NCI-H446 treated with DMSO at 0.1 percent for 48 hours (cell line): Measurements from ENCODE around the gene BRINP2.

Experiments
- DNase-seq: peaks from one replicate; lab custom pipeline; 2025; lab: John Stamatoyannopoulos, UW

The BRINP2 gene, protein sequence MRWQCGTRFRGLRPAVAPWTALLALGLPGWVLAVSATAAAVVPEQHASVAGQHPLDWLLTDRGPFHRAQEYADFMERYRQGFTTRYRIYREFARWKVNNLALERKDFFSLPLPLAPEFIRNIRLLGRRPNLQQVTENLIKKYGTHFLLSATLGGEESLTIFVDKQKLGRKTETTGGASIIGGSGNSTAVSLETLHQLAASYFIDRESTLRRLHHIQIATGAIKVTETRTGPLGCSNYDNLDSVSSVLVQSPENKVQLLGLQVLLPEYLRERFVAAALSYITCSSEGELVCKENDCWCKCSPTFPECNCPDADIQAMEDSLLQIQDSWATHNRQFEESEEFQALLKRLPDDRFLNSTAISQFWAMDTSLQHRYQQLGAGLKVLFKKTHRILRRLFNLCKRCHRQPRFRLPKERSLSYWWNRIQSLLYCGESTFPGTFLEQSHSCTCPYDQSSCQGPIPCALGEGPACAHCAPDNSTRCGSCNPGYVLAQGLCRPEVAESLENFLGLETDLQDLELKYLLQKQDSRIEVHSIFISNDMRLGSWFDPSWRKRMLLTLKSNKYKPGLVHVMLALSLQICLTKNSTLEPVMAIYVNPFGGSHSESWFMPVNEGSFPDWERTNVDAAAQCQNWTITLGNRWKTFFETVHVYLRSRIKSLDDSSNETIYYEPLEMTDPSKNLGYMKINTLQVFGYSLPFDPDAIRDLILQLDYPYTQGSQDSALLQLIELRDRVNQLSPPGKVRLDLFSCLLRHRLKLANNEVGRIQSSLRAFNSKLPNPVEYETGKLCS

DNA sequence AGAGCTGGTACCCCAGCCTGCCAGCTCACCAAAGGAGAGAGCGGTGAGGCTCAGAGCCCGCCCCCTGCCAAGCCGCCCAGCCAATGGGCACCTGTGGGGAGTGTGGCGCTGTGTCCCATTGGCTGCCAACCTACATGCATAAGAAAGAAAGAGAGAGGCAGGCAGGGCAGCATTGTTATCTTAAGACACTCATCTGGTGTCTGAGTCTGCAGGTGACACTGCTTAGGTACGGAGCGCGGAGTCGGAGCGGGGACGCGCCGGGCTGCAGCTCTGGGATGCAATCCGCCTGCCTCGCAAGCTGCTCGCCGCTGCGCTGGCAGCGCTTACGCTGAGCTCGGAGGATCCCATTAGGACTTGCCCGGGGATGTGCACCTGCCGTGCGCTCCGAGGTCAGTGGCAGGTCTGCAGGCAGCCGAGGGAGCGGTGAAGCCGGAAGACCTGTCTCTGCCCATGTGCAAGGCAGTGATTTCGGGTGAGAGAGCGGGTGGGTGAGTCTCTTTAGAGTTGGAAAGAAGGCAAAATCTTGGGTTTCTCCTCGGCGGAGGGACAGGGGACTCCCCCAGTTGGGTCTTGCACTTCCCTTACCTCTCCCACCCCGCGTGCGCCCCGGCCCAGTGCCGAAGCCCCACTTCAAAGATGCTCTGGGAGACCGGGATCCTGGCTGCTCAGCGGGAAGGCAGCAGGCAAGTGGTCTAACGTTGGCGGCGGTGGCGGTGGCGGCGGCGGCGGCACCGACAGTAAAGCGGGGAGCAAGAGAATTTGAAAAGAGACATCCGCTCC, at the start of gene BRINP2:
BRINP2 (plus strand) TSS at position 203 of the 780 bp plus-strand sequence. CDS start 58,919 bp downstream, outside the sequence.
- DNase-seq = no peak

DNA sequence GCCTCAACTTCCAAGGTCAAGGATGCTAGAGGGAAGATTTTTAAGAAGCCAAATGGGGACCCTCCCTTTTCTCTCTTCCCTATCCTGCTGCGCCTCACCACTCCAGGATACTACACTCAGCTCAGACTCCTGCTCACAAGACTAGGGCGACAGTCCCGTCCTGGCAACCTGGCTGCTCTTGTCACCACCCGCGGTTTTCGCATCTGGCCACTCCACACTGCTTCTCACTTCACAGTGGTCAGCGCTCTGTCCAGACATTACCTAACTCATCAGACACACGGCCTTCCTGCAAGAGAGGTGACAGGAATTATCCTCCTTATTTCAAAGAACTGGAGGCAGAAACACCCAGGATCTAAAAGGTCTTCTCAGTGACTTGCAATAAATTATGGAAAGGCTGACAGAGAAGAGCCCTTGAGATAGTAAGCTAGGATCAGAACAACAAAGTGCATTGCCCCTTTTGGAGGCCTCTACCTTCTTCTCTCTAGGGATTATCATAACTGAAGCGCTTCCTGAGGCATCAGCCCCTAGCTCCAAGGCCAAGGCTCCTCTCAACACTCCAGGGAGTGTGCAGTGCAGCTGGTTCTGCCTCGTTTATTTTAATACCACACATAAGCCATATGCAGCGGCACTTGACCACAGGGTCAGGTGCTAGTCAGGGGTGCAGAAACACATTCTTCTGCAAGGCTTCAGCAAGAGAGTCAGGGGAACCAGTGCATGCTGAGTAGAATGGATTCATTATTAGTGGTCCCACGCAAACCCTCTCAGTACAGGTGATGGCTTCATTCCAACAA, 48.1 kb upstream of the BRINP2 start:
- no peak for DNase-seq

DNA sequence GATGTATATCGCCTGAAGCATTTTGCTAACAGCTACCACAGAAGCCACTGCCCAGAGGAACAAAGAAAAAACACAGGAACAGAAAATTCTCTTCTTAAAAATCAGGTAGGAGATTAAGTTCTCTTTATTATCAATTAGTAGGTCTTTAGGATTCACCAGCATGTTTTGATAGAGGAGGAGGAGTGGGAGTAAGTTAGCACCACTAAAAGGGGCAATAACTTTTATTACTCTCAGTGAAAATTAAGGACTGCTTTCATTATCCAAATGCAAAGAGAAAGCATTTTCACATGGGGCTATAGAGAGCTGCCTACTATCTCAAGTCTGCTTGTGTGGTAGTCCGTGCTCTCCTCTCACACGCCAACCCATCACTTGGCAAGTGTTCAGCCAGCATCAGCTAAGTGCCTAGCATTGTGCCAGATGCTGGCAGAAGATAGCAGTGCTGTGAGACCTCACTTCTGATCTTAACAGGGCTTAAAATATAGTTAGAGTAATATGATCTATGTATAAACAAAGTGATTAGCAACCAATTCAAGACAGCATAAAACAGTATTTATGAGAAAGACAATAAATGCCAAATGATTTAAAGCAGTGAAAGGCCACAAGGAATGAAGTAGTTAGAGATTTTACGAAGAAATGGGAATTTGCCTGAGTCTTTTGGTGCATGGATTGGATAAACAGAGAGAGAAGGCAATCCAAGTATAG, 46.0 kb upstream of the BRINP2 start:
- no peak for DNase-seq

DNA sequence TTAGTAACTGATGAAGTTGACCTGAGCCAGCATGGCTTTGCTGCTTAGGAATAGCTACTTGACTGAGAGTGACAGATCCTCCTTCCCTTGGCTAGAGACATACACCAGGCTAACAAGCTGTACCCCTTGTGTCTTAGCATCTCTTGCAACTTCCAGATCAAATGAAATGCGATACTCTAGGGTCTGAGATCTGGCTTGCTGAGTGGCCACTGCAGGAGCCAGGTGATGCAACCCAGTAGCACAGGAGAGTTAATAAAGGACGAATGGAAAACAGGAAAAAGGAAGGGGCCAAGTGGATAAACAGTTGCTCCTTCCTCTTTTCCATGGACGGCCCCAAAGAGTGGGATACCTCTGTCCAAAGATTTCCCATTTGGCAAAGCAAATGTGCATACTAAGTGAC, 44.5 kb upstream of the BRINP2 start:
- DNase-seq = no peak

DNA sequence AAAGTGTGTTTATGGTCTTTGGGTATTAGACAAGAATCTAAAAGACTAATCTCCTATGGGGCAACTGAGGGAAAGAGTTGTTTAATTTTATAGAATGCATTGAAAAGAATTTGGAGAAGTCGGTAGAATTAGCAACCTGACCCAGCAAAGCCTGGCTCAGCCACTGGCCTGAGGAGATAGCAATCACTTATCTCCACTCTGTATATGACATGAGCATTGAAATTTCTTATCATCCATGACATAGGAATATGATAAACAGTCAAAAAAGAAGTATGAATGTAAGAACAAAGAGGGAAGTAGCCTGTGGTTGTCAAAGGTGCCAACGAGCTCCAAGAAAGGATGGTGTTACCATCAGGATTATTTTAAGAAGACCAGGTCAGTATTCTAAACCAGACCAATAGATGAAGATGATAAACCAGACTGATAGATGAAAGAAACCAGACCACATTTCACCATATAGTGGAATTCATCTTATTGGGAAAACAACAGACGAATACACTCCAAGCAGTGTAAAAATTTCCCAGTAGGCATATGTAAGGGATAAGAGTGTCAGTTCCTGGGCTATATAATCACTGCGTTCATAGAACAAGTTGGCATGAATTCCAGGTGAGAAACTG, 42.0 kb upstream of the BRINP2 start:
- DNase-seq = no peak

DNA sequence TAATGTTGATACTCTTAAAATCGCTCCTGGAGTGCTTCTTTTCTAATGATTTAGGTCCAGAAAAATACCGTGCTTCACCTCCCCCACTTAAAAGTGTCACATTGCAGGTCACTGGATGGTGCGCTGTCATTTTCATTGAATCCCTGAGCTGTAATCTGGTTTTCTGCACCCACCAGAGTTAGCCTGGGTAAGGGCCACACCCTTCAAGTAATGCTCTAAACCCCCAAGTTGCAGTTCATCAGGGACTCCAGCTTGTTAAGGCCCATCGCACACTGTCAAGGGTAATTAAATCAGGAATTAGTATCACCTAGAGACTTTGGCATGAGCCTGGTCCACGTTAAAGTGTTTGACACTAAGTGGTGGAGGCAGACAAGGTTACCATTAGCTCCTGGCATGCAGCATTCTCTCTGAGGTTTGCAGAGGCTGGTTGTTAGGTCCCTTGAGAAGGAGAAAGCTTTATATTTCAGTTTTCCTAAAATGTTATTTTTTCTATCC, 40.3 kb upstream of the BRINP2 start:
- DNase-seq = no peak

DNA sequence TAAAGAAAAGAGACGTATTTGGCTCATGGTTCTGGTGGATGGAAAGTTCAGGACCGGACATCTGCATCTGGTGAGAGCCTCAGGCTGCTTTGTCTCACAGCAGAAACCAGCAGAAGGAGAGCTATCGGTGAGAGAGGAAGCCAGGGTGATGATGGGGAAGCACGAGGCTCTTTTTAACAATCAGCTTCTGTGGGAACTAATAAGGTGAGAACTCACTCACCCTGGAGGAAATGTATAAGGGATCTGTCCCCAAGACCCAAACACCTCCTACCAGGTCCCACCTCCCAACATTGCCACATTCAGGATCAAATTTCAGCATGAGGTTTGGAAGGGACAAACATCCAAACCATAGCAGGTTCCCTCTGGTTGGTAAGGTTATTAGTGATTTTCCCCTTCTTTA, 39.0 kb upstream of the BRINP2 start:
- no peak for DNase-seq

DNA sequence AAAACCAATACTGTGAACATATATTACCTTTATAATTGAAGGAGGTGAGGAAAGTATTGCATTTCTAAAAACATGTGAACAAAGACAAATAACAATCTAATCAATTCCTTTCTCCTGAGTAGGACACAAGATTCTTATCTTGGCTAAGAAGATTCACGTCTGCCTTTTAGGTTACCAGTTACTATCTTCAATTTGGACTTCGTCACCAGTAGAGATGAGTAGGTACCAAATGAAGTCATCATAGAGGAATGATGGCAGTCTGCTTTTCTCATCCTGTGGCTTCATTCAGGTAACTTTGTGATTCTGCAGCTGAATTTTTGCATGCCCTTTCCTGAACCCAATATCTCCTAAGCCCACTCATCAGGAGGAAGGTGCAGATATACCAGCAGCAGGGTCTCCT, 38.6 kb upstream of the BRINP2 start:
- DNase-seq = no peak

DNA sequence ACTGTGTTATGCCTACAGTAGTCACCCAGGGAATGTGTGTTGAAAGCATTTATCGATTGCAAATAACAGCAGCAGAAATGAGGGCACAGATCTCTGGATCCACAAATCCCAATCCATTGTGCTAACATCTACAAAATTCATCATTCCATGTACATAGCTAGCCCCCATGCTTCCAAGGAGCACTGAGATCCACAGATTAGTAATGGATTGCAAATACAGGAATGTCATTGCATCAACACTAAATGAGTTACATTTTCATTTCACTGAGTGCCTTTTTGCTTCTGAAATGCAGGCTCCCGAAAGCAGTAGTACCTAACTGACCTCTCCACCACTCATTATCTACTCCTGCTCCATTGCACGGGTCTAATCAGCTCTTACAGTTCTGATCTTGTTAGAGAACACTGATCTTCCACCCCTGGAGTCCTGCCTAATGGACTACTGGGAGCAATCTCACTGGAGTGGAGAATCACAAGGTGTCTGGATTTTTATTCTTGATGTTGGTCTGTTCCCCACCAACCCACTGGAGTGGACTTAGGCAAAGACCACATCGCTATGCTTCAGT, 36.7 kb upstream of the BRINP2 start:
- no peak for DNase-seq

DNA sequence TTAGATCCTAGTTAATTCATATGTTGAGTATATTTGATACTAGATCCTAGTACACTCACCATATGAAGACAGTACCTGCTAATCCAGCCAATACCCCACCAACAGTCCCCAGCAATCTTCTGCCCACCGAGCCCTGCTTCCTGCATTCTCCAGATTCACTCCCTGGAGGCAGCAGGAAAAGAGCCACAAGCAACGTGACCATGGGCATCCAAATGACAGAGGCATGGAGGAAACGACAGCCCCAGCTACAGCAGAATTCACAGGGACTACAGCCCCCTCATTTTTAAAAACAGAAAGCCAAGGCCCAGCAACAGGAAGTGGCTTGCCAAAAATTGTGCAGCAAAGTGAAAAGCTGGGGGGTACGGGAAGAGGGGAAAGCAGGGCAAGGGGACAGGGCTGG, 35.5 kb upstream of the BRINP2 start:
- no peak for DNase-seq

DNA sequence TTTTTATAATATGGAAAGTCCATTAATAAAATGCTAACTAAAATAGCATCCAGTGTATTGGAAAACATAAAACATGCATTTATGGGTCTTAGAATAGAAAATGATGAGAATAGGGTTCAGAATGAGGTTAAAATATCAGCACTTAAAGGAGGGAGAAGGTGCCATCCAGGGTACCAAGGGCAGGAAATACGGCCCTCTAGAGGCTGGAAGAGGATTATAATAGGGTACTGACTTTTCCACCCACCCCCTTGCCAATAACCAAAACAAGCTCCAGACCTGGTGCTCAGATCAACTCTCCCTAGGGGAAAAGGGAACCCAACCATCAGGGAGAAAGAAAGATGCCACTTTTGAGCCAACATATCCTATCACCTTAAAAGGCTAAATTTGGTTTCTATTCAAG, 32.9 kb upstream of the BRINP2 start:
- no peak for DNase-seq

DNA sequence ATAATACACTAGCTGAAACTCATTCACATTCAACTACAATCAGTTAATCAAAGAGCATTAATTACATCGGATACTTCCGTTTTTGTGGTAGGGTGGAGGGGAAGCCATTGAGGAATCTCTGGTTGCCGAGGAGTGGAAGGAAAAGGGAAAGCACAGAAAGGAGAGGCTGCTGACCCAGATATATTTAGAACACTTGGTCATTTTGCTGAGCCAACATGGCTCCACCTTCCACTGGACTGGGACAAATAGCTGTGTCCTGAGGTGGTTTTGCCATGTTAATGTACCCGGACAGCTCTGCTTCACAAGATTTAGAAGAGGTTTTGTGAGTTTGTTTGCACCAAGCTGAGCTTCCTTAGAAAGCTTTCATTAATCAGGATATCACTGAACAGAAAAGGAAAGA, 32.4 kb upstream of the BRINP2 start:
- DNase-seq = no peak

DNA sequence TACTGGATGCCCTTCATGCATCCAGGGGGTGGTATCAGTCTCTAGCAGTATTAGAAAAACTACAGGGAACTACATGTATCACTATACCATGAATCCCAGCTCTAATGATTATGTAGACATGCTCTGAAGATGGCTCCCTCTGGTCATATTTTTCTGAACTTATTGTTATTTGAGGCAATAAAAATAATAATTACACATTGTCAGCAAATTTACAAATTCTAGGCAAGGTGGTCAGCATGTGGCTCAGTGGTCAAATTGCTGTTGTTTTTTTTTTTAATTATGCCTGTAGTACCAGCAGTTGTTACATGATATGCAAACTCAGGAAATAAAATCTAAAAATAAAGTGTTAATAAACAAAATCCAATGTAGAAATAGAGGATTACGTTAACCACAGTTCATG, 28.7 kb upstream of the BRINP2 start:
- no peak for DNase-seq

DNA sequence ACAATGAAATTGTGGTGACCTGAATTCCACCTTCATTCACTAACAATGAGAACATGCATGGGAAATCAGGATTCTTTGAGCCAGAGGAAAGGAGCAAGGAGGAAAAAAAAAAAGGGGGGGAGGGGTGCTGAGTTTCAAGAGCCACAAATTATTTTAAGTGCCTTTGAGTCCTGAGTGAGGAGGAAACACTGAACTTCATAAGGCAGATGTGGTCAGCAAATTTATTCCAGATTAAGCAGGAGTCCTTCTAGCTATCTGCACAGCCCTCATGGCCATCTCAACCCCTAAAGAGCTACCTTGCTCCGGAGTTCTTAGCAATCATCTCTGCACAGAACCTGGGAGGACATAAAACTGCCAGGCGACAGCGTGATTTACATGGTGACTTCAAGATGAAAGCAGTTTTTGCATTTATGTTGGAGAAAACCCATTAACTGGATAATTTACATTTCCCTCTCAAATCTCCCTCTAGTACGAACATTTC, 27.9 kb upstream of the BRINP2 start:
- no peak for DNase-seq

DNA sequence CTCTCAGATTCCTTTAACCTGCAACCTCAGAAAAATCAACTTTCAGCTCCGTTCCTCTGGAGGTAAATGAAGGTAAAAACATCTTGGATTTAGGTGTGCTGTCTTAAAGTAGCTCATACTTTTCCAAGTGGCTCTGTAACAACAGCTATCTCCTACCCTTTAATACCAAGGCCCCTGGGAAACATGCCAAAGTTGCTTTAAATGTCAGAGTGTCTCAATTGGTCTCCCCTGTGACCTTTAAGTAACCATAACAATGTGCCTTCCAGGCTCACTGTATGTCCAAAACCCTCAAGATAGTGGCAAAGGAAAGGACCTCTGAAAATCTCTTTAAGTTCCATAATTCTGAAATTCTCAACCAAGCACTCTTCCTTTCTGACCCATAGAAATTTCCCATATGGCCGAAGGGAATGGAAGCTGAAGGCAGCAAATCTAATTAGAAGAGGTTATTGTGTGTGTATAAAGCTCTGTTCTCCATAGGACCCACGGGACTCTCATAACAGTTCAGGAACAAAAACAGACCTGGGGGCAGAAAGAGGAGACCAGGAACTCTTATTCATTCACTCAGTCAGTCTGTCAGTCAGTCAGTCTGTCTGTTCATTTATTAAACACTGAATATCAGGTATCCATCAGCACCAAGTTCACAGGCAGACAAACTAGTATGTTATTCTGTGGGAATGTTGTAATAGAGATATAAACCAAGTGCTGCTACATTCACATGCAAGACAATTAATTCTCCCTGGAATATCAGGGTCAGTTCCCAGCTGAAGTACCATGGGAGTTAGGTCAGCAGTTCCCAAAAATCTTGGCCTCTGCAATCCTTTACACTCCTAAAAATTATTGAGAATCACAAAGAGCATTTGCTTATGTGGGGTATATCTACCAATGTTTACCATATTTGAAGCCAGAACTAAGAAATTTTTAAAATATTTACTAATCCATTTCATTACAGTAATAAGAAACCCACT, 25.4 kb upstream of the BRINP2 start:
- DNase-seq = no peak

DNA sequence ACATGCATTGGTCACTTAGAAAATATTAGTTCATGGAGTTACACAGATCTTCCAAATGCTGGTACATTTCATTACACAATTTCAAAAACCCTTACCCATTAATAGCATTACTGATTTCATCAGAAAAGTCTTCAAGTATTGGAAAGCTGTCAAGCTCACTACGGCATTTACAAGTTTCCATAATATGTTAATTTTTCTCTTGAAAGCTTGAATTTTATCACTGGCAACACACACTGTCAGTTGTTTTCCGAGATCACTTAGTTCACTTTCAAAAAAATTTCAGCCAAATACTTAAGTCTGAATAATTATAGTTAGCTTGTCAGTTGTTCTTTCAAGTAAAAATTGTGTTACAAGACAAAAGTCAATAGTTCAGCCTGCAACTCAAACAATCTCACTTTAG, 24.3 kb upstream of the BRINP2 start:
- no peak for DNase-seq

DNA sequence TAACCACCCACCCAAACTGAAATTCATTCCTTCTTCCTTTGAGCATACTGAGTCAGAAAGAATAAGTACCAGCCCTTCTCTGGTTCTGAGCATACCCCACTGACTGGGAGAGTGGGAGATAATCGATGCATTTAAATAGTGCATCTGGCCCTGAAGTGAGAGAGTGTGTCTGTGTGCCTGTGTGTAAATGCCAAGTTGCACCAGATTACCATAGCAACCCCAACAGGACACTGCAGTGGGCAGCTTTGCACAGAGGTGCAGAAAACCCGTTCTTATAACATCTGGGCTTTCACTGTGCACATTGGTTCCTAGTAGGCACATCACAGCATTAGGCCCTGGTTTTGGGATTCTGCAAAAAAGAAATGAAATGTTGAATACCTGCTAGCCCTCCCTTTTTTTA, 8.5 kb upstream of the BRINP2 start:
- DNase-seq = no peak

DNA sequence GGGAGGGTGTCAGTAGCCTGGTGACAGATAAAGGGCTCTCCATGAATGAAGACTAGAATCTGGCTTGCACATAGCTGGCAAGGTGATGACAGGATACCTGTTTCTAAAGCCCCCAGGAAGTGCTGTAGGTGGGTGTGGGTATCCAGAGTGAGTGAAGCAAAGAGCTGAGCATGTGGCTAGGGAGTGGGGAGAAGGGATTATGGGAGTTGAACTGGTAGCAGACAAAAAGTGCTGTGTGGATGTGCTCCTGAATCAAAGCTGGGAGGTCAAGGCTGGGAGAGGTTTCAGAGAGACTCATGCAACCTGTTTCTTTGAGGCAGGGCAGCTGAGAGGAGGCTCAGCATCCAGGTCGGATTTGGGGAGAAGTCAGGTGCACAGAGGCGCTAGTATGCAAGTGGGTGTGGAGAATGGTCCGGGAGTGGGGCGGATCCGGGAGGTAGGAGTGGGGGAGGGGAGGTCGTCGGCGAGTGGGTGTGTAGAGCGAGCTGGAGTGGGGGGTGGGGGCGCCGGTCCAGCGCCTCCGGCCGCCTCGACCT, 6.8 kb upstream of the BRINP2 start:
- no peak for DNase-seq
